Peyer's patch (tissue), 4 donors: ENCODE data around the gene MSI2.

ENCODE experiments used
- CTCF ChIP-seq, 6 experiments: fragments of 450-650 bp in 4 of 6; fragments of 200-600 bp in 2 of 6; sonication (generic) in 1 of 6; IDR thresholded peaks; one replicate each; pipeline ENCODE4 v1.5.1; 2017 to 2019; ENCODE audit warnings: antibody characterized with exemption in 6 of 6, mild to moderate bottlenecking in 3 of 6, moderate library complexity in 1 of 6
- POLR2A ChIP-seq, 2 donors: fragments of 450-650 bp; IDR thresholded peaks; one replicate each; pipeline ENCODE4 v1.5.1; 2017; ENCODE audit warnings: antibody characterized with exemption in 2 of 2, mild to moderate bottlenecking in 2 of 2, moderate library complexity in 2 of 2

DNA sequence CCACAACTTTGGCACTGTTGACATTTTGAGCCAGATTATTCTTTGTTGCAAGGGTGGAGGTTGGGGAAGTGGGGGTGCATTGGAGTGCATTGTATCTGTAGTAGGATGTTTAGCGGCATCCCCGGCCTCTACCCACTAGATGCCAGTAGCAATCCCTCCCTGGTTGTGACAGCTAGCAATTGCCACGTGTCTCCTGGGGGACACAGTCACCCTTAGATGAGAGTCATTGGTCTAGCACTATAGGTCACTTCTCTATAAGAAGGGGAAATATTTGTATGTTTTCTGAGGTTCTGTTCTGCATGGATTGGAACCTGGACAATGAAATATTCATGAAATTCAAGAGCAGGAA is 32.4 kb downstream of the MSI2 start:
- no peak for TF ChIP-seq CTCF (IDR thresholded peaks at IDR 0.05)
- no peak for TF ChIP-seq POLR2A (IDR thresholded peaks at IDR 0.05)
